Stimulated activated naive CD8-positive, alpha-beta T cell treated with anti-CD3 and anti-CD28 coated beads, Interleukin-15, Interleukin-2, amounts not matched to agents 100 ng/mL and 50 ng/mL, for 24 hours (primary cell): ENCODE measurements around the gene P2RX6.
A peak's percentile ranks its signal among the peaks of the same experiment; 100 is the strongest.
"Not testable (repeated sequence)": the region's sequence is repeated elsewhere in the genome, so short reads cannot be mapped to it uniquely, and the experiment has no call there.

Experiments
- H3K27ac Mint-ChIP-seq: one replicate; pipeline ENCODE4 v1.8.0; 2021; ENCODE audit warnings: mild to moderate bottlenecking, mixed read lengths
- H3K27me3 Mint-ChIP-seq: one replicate; pipeline ENCODE4 v1.8.0; 2021; ENCODE audit warnings: mixed read lengths
- H3K36me3 Mint-ChIP-seq: one replicate; pipeline ENCODE4 v1.8.0; 2021; ENCODE audit warnings: low read depth, mixed read lengths
- H3K4me1 Mint-ChIP-seq: one replicate; pipeline ENCODE4 v1.8.0; 2021; ENCODE audit warnings: low read depth, mixed read lengths
- H3K4me3 Mint-ChIP-seq: one replicate; pipeline ENCODE4 v1.8.0; 2021; ENCODE audit warnings: mild to moderate bottlenecking, mixed read lengths
- H3K9me3 Mint-ChIP-seq: one replicate; pipeline ENCODE4 v1.8.0; 2021; ENCODE audit warnings: mixed read lengths

Gene P2RX6

DNA sequence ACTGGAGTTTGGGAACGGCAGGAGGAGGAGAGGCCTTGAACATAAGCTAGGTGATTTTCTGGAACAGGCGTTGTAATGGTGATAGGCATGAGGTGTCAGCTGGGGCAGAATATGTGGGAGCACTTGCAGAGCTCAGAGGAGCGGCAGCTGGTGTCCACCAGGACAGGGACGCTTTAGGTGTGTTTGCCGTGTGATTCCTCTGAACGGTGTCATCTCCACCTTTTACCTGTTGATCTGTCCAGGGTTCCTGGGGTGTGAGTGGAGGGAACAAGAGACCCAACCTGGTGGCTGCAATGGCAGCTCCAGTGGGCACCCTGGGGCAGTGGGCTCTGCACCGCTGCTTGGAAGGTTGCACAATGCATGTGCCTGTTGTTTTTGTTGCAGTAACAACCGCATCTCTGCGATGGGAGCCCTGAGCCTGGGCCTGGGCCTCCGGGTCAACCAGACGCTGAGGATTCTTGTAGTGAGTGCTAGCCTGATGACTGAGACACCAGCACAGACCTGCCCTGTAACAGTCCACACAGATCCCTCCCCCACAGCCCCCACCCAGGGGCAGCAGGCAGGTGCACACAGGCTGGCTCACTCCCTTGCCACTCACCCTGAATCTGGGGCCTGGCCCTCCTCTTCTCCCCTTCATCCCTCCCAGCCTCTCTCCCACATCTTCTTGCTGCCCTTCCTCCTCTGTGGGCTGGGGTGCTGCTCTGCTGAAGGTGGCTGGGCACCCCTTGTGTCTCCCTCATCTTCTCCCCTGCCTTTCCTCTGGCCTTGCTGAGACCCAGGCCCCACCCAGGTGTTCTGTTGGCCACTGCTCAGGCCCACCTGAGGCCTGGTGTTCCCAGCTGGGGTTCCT, 40.0 kb downstream of the P2RX6 start:
- Mint-ChIP-seq H3K9me3 (no peaks in the 10 kb centered on the region), H3K27me3 (peaks cover 6% of the 10 kb centered on the region), H3K27ac (no peak overlapping the region), H3K36me3 (no peaks in the 10 kb centered on the region), H3K4me3 (no peak overlapping the region), H3K4me1 (peaks cover 7% of the 10 kb centered on the region)

DNA sequence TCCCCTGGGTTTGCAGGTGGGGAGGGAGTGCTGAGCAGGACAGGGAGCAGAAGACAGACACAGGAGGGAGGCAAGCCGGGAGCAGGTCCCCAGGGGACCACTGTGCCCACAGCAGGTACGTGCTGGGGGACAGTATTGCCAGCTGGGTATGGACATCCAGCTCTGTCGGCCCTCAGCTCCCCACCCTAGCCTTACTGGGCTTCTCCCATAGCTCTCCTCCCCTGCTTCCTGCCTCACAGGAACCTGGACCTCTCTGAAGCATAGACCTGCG, 40.5 kb downstream of the P2RX6 start:
- H3K4me3 Mint-ChIP-seq, result peak overlapping the region; percentile 17
- no peaks in the 10 kb centered on the region for H3K36me3 Mint-ChIP-seq
- peaks cover 7% of the 10 kb centered on the region for H3K4me1 Mint-ChIP-seq
- peaks cover 6% of the 10 kb centered on the region for H3K27me3 Mint-ChIP-seq
- no peaks in the 10 kb centered on the region for H3K9me3 Mint-ChIP-seq
- H3K27ac Mint-ChIP-seq, result no peak overlapping the region

GRCh38 chr22:21055880-21056319, 40.9 kb downstream of the P2RX6 start:
- Mint-ChIP-seq H3K27ac (no peak overlapping the region), H3K4me3 (peak overlapping the region; percentile 17), H3K9me3 (no peaks in the 10 kb centered on the region), H3K4me1 (peaks cover 7% of the 10 kb centered on the region), H3K36me3 (no peaks in the 10 kb centered on the region), H3K27me3 (peaks cover 6% of the 10 kb centered on the region)

- H3K9me3 Mint-ChIP-seq, H3K27ac Mint-ChIP-seq, H3K36me3 Mint-ChIP-seq, H3K27me3 Mint-ChIP-seq, H3K4me1 Mint-ChIP-seq, H3K4me3 Mint-ChIP-seq: not testable (repeated sequence)
Measured at GRCh38 chr22:21060363-21060762, 45.4 kb downstream of the P2RX6 start.

DNA sequence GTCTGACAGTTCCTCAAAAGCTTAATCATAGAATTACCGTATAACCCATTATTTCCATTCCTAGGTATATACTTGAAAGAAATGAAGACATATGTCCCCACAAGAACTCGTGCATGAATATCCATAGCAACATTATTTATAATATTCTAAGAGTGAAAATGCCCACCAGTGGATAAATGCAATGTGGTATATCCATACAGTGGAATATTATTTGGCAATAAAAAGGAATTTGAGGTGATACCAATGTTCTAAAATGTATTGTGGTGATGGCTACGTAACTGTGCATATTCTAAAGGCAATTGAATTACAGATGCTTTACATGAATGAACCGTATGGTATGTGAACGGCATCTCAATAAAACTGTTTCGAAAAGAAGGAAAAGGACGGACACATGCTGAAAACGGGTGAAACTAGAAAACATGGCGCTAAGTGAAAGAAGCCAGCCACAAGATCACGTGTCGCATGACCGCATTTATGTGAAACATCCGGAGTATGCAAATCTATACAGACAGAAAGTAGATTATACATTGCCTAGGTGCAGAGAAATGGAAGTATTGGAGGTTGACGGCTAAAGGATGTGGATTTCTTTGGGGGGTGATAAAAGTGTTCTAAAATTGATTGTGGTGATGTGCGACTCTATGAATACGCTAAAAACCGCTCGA, 46.8 kb downstream of the P2RX6 start:
- not testable (repeated sequence) for H3K9me3 Mint-ChIP-seq, H3K27me3 Mint-ChIP-seq, H3K36me3 Mint-ChIP-seq, H3K27ac Mint-ChIP-seq, H3K4me1 Mint-ChIP-seq, H3K4me3 Mint-ChIP-seq

DNA sequence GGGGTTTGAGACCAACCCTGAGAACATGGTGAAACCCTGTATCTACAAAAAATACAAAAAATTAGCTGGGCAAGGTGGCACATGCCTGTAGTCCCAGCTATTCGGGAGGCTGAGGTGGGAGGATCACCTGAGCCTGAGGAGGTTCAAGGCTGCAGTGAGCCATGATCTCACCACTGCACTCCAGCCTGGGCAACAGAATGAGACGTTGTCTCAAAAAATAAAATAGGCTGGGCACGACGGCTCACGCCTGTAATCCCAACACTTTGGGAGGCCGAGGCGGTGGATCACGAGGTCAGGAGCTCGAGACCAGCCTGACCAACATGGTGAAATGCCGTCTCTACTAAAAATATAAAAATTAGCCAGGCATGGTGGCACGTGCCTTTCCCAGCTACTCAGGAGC, 49.5 kb downstream of the P2RX6 start:
- H3K4me3 Mint-ChIP-seq, H3K9me3 Mint-ChIP-seq, H3K27me3 Mint-ChIP-seq, H3K4me1 Mint-ChIP-seq, H3K27ac Mint-ChIP-seq, H3K36me3 Mint-ChIP-seq: not testable (repeated sequence)

- Mint-ChIP-seq H3K27me3 (no peaks in the 10 kb centered on the region), H3K36me3 (no peaks in the 10 kb centered on the region), H3K4me1 (peaks cover 6% of the 10 kb centered on the region), H3K4me3 (no peak overlapping the region), H3K27ac (no peak overlapping the region), H3K9me3 (no peaks in the 10 kb centered on the region)
Measured at GRCh38 chr22:21064917-21065864, 50.2 kb downstream of the P2RX6 start.

DNA sequence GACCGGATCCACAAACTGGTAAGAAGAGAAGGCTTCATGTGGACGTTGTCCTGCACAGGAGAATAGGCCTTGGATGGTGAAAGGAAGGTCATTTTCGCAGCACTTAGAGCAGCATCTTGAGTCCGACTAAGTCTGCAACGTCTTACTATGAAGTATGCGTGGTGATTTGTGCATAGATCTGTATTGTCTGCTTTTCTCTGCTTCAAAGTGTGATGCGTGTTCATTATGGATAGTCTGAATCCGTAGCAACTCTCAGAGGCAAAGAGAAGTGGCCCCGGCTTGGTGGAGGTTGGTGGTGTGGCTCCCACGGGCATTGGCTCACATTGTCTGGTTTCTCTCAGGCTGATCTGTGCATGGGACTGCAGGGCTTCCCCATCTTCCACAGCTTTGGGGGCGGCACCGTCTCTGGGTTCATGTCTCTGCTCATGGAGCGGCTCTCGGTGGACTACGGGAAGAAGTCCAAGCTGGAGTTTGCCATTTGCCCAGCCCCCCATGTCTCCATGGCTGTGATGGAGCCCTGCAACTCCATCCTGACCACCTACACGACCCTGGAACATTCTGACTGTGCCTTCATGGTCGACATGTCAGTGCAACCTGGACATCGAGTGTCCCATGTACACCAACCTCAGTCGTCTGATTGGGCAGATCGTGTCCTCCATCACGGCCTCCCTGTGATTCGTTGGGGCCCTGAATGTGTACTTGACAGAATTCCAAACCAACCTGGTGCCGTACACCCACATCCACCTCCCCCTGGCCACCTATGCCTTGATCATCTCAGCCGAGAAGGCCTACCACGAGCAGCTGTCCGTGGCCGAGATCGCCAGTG, 52.3 kb downstream of the P2RX6 start:
- Mint-ChIP-seq H3K36me3 (no peaks in the 10 kb centered on the region), H3K4me3 (no peak overlapping the region), H3K27me3 (no peaks in the 10 kb centered on the region), H3K4me1 (peaks cover 6% of the 10 kb centered on the region), H3K27ac (no peak overlapping the region), H3K9me3 (no peaks in the 10 kb centered on the region)

GRCh38 chr22:21067901-21068680, 53.1 kb downstream of the P2RX6 start:
- H3K9me3 Mint-ChIP-seq, result no peaks in the 10 kb centered on the region
- no peaks in the 10 kb centered on the region for H3K36me3 Mint-ChIP-seq
- no peak overlapping the region for H3K27ac Mint-ChIP-seq

GRCh38 chr22:21068681-21069276, 53.8 kb downstream of the P2RX6 start:
- Mint-ChIP-seq H3K27me3 (no peaks in the 10 kb centered on the region), H3K4me3 (no peak overlapping the region), H3K9me3 (no peaks in the 10 kb centered on the region), H3K27ac (no peak overlapping the region), H3K4me1 (peaks cover 6% of the 10 kb centered on the region), H3K36me3 (no peaks in the 10 kb centered on the region)

More at GRCh38 chr22:21067901-21068680, 53.1 kb downstream of the P2RX6 start:
- Mint-ChIP-seq H3K27me3 (no peaks in the 10 kb centered on the region), H3K4me1 (peaks cover 6% of the 10 kb centered on the region), H3K4me3 (no peak overlapping the region)

DNA sequence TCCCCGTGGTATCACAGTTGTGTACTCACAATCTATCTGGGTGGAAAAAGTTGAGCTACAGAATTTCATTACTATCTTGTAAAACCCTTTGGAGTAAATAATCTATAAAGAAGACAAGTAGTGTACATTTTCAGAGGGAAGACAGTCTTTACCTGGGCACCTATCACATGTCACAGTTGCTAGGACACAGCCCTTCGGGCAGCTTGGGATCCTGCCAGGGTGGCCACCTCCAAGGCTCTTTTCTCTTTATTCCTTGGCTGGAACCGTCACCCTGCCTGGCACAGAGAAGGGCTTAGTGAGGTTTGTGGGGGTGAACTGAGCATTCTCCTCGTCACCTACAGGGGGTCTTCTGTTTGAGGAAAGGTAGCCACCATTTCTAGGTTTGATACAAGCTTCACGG, 54.4 kb downstream of the P2RX6 start:
- no peaks in the 10 kb centered on the region for H3K36me3 Mint-ChIP-seq
- no peak overlapping the region for H3K27ac Mint-ChIP-seq

DNA sequence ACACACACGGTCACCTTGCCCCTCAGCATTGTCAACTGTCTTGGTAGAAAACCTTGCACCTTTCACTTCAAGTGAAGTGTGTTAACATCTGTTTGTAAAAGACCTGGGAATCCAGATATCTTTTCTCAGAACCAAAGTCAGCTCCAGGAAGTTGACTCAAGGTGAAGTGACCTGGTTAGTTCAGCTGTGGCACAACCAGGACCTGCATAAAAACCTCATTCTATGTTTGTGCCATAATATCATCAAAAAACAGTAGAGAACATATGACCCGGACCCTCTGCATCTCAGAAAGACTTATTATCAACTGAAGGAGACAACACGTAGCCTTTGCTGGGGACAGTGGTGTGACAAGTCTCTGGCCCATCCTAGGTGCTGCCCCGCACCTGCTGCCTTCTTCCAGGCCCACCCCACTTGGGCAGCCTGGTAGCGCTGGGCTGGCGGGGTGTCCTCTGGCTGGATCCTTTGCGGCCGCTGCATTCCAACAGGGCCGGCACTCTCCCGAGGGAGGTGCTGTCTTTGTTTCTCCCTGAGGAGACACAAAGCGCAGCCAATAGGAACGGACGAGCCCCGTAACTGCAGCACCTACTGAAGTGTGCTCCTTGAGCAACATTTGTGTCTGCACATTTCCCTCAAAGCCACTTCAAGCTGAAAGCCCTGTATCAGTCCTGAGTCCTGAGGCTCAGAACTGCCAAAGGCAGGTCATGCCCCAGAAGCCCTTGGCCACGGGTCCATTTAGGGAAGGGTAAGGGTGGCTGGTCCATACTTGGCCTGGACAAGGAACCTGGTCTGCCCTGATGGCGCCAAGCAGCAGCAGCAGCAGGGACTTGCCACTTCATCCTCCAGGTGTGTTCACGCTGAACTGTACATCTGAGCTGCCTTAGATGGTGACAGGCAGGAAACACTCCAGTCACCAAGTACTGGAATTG, 56.0 kb downstream of the P2RX6 start:
- Mint-ChIP-seq H3K4me1 (peaks cover 6% of the 10 kb centered on the region), H3K9me3 (no peaks in the 10 kb centered on the region), H3K4me3 (no peak overlapping the region), H3K27me3 (no peaks in the 10 kb centered on the region), H3K36me3 (no peaks in the 10 kb centered on the region), H3K27ac (no peak overlapping the region)

More for the DNA sequence above, 54.4 kb downstream of the P2RX6 start:
- Mint-ChIP-seq H3K27me3 (no peaks in the 10 kb centered on the region), H3K9me3 (no peaks in the 10 kb centered on the region), H3K4me3 (no peak overlapping the region), H3K4me1 (peaks cover 6% of the 10 kb centered on the region)

DNA sequence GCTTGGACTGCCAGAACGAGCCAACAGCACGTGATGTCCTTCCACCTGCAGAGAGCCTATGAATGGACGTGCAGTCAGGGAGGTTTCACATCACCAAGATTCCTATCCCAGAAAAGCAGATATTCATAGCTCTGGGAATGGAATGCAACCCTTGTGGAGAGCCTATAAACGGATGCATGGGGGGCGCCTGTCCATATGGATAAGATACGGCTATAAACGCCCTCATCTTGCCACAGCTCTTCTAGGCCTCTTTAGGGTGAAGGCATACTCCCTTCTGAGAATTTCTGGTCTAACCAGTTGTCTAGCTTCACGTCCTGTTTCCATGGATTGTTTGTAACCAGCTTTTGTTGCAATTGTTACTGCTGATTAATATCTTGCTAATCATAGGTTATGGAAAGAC, 56.8 kb downstream of the P2RX6 start:
- not testable (repeated sequence) for H3K36me3 Mint-ChIP-seq, H3K9me3 Mint-ChIP-seq, H3K27me3 Mint-ChIP-seq, H3K4me1 Mint-ChIP-seq, H3K27ac Mint-ChIP-seq, H3K4me3 Mint-ChIP-seq
